ENCODE results near the gene CFAP126.
A peak's percentile ranks its signal among the peaks of the same experiment; 100 is the strongest.
"Not testable (repeated sequence)": the region's sequence is repeated elsewhere in the genome, so short reads cannot be mapped to it uniquely, and the experiment has no call there.

CFAP126 gene

DNA sequence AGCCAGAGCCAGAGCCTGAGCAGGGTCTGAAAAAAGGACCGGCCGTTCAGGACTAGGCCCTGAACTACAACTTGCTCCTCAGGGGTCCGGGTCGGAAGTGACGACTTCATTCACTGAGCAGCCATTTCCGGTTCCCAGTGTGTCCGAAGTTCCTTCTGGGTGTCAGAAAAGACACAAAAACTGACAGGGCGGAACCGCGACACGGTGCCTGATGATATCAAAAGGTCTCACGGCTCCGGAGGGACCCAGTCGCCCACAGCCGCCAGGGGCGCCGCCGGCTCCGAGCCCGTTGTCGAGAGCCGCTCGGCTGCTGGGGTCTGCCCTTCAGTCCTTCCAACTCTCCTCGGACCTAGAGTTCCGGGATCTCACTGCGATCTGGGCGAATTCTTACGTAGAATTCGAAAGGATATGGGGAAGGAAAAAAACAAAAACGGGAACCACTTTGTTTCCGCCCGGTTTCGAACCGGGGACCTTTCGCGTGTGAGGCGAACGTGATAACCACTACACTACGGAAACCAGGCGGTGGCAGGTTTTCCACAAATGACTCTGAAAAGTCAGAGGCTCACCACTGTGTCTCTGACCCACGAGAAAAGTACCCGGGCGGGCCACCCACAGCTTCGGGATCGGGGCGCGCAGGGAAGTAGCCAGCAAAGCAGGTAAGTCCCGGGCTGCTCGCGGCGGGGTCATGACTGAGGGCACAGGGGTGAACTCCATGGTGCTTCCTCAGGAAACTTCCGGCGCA lies 31.8 kb upstream of the CFAP126 start:
- Histone ChIP-seq H3K9me3 (ENCODE audit: control insufficient read depth in 1 of 2, low read length in 2 of 2) (no peaks in the 10 kb centered on the region), H3K4me3 (ENCODE audit: low read depth in 1 of 2, low read length in 2 of 2) (peak overlapping the region; percentile 87 to 95), H3K36me3 (ENCODE audit: control insufficient read depth in 1 of 2, insufficient read depth in 2 of 2, low read length in 2 of 2) (no peaks in the 10 kb centered on the region), H3K27me3 (ENCODE audit: control insufficient read depth in 1 of 2, insufficient read depth in 2 of 2, low read length in 2 of 2) (no peaks in the 10 kb centered on the region), H3K9ac (ENCODE audit: low read depth in 1 of 2, low read length in 2 of 2) (peak overlapping the region; percentile 86 to 98), H3K4me1 (ENCODE audit: control insufficient read depth in 1 of 2, insufficient read depth in 2 of 2, low read length in 2 of 2) (peaks cover 3 to 4% of the 10 kb centered on the region in 2 donors), H3K27ac (ENCODE audit: low read depth, low read length) (peak overlapping the region; percentile 99)

DNA sequence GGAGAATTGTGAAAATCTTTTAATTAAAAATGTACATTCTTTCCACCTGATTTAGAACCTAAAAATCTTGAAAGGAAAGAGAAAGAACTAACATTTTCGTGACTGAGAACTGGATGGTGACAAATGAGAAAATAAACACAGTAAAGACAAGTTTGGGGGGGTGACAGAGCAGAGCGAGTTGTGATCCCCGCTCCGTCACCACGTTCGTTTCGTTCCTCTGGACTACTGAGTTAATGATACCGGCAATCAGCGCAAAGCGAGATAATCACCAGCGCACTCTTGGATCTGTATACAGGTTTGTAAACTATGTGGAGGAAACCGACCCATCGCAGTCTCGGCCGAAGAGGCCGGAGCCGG lies 31.2 kb upstream of the CFAP126 start:
- Histone ChIP-seq H3K36me3 (ENCODE audit: control insufficient read depth in 1 of 2, insufficient read depth in 2 of 2, low read length in 2 of 2) (no peaks in the 10 kb centered on the region), H3K27me3 (ENCODE audit: control insufficient read depth in 1 of 2, insufficient read depth in 2 of 2, low read length in 2 of 2) (no peaks in the 10 kb centered on the region), H3K4me3 (ENCODE audit: low read depth in 1 of 2, low read length in 2 of 2) (peak overlapping the region; percentile 87 to 95), H3K27ac (ENCODE audit: low read depth, low read length) (peak overlapping the region; percentile 99), H3K4me1 (ENCODE audit: control insufficient read depth in 1 of 2, insufficient read depth in 2 of 2, low read length in 2 of 2) (peaks cover 3 to 4% of the 10 kb centered on the region in 2 donors), H3K9me3 (ENCODE audit: control insufficient read depth in 1 of 2, low read length in 2 of 2) (no peaks in the 10 kb centered on the region), H3K9ac (ENCODE audit: low read depth in 1 of 2, low read length in 2 of 2) (peak overlapping the region; percentile 86 to 98)

DNA sequence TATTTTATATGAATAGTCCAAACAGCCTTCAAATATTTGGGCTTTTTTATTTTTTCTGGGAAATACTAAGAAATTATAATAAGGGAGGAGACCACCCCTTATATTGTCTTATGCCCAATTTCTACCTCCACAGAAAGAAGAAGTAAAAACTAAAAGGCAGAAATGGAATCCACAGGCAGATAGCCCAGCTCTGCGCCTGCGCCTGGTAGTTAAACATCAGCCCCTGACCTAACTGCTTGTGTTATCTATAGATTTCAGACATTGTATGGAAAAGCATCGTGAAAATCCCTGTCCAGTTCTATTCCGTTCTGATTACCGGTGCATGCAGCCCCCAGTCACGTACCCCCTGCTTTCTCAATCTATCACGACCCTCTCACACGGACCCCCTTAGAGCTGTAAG lies 29.4 kb upstream of the CFAP126 start:
- H3K36me3 ChIP-seq (ENCODE audit: control insufficient read depth in 1 of 2, insufficient read depth in 2 of 2, low read length in 2 of 2); H3K27me3 ChIP-seq (ENCODE audit: control insufficient read depth in 1 of 2, insufficient read depth in 2 of 2, low read length in 2 of 2); H3K9me3 ChIP-seq (ENCODE audit: control insufficient read depth in 1 of 2, low read length in 2 of 2); H3K27ac ChIP-seq (ENCODE audit: low read depth, low read length); H3K9ac ChIP-seq (ENCODE audit: low read depth in 1 of 2, low read length in 2 of 2); H3K4me1 ChIP-seq (ENCODE audit: control insufficient read depth in 1 of 2, insufficient read depth in 2 of 2, low read length in 2 of 2); H3K4me3 ChIP-seq (ENCODE audit: low read depth in 1 of 2, low read length in 2 of 2): not testable (repeated sequence)

DNA sequence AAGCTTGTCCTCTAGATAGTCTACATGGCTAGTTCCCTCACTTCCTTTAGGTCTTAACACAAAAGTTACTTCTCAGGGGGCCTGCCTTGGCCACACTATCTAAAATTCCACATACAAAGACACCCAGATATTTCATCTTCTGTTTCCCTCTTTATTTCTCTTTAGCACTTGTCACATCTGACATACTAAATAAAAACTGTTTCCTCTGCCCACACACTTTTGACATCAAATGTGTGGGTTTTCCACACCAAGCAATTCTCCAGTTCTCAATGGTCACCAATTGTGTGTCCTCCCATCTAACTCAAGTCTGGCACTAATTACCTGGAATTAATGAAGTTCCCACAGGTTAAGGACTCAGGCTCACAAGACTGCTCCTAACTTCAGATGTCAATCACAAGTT lies 25.5 kb upstream of the CFAP126 start:
- H3K9me3 ChIP-seq (ENCODE audit: control insufficient read depth in 1 of 2, low read length in 2 of 2), result no peaks in the 10 kb centered on the region
- H3K4me3 ChIP-seq (ENCODE audit: low read depth in 1 of 2, low read length in 2 of 2), result no peak overlapping the region
- peaks cover 0 to 4% of the 10 kb centered on the region in 2 donors for H3K4me1 ChIP-seq (ENCODE audit: control insufficient read depth in 1 of 2, insufficient read depth in 2 of 2, low read length in 2 of 2)
- no peak overlapping the region for H3K27ac ChIP-seq (ENCODE audit: low read depth, low read length)
- no peak overlapping the region for H3K9ac ChIP-seq (ENCODE audit: low read depth in 1 of 2, low read length in 2 of 2)
- H3K36me3 ChIP-seq (ENCODE audit: control insufficient read depth in 1 of 2, insufficient read depth in 2 of 2, low read length in 2 of 2), result no peaks in the 10 kb centered on the region
- no peaks in the 10 kb centered on the region for H3K27me3 ChIP-seq (ENCODE audit: control insufficient read depth in 1 of 2, insufficient read depth in 2 of 2, low read length in 2 of 2)

DNA sequence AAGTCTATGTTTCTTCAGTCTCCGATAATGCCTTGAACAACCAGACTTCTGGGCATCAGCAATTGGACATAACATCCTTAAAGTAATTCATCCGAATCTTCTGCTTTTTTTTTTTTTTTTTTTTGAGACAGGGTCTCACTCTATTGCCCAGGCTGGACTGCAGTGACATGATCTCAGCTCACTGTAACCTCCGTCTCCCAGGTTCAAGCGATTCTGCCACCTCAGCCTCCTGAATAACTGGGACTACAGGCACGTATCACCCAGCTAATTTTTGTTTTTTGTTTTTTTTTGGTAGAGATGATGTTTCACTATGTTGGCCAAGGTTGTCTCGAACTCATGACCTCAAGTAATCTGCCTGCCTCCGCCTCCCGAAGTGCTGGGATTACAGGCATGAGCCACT lies 23.9 kb upstream of the CFAP126 start:
- Histone ChIP-seq H3K4me1 (ENCODE audit: control insufficient read depth in 1 of 2, insufficient read depth in 2 of 2, low read length in 2 of 2) (peaks cover 0 to 3% of the 10 kb centered on the region in 2 donors), H3K9me3 (ENCODE audit: control insufficient read depth in 1 of 2, low read length in 2 of 2) (no peaks in the 10 kb centered on the region), H3K9ac (ENCODE audit: low read depth in 1 of 2, low read length in 2 of 2) (no peak overlapping the region), H3K36me3 (ENCODE audit: control insufficient read depth in 1 of 2, insufficient read depth in 2 of 2, low read length in 2 of 2) (no peaks in the 10 kb centered on the region), H3K27me3 (ENCODE audit: control insufficient read depth in 1 of 2, insufficient read depth in 2 of 2, low read length in 2 of 2) (no peaks in the 10 kb centered on the region), H3K27ac (ENCODE audit: low read depth, low read length) (no peak overlapping the region), H3K4me3 (ENCODE audit: low read depth in 1 of 2, low read length in 2 of 2) (no peak overlapping the region)

DNA sequence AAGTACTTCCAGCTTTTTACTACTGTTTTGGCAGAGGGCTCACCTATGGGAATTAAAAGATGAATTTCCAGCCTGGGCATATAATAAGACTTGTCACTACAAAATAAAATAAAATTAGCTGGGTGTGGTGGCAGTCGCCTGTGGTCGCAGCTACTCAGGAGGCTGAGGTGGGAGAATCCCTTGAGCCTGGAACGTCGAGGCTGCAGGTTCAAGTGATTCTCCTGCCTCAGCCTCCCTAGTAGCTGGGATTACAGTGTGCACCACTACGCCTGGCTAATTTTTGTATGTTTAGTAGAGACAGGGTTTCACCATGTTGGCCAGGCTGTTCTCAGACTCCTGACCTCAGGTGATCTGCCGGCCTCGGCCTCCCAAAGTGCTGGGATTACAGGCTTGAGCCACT lies 23.5 kb upstream of the CFAP126 start:
- H3K4me1 ChIP-seq (ENCODE audit: control insufficient read depth in 1 of 2, insufficient read depth in 2 of 2, low read length in 2 of 2); H3K9ac ChIP-seq (ENCODE audit: low read depth in 1 of 2, low read length in 2 of 2); H3K27ac ChIP-seq (ENCODE audit: low read depth, low read length); H3K9me3 ChIP-seq (ENCODE audit: control insufficient read depth in 1 of 2, low read length in 2 of 2); H3K36me3 ChIP-seq (ENCODE audit: control insufficient read depth in 1 of 2, insufficient read depth in 2 of 2, low read length in 2 of 2); H3K27me3 ChIP-seq (ENCODE audit: control insufficient read depth in 1 of 2, insufficient read depth in 2 of 2, low read length in 2 of 2); H3K4me3 ChIP-seq (ENCODE audit: low read depth in 1 of 2, low read length in 2 of 2): not testable (repeated sequence)

DNA sequence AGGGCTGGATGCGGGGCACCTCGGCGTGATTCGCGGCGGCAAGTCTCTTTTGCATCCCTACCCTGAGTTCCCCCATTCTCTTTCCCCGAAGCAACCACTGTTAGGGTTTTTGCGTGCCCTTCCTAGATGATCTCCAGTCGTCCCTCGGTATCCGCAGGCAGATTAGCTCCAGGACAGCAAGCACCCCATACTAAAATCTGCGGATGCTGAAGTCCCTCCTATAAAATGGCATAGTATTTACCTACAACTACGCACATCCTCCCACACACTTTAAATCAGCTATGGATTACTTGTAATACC lies 22.8 kb upstream of the CFAP126 start:
- H3K4me1 ChIP-seq (ENCODE audit: control insufficient read depth in 1 of 2, insufficient read depth in 2 of 2, low read length in 2 of 2), result peaks cover 0 to 3% of the 10 kb centered on the region in 2 donors
- H3K36me3 ChIP-seq (ENCODE audit: control insufficient read depth in 1 of 2, insufficient read depth in 2 of 2, low read length in 2 of 2), result no peaks in the 10 kb centered on the region
- no peaks in the 10 kb centered on the region for H3K27me3 ChIP-seq (ENCODE audit: control insufficient read depth in 1 of 2, insufficient read depth in 2 of 2, low read length in 2 of 2)
- no peaks in the 10 kb centered on the region for H3K9me3 ChIP-seq (ENCODE audit: control insufficient read depth in 1 of 2, low read length in 2 of 2)
- H3K9ac ChIP-seq (ENCODE audit: low read depth in 1 of 2, low read length in 2 of 2), result peak overlapping the region; percentile 82 to 87
- H3K4me3 ChIP-seq (ENCODE audit: low read depth in 1 of 2, low read length in 2 of 2), result peak overlapping the region; percentile 72 to 75
- peak overlapping the region; percentile 53 for H3K27ac ChIP-seq (ENCODE audit: low read depth, low read length)

DNA sequence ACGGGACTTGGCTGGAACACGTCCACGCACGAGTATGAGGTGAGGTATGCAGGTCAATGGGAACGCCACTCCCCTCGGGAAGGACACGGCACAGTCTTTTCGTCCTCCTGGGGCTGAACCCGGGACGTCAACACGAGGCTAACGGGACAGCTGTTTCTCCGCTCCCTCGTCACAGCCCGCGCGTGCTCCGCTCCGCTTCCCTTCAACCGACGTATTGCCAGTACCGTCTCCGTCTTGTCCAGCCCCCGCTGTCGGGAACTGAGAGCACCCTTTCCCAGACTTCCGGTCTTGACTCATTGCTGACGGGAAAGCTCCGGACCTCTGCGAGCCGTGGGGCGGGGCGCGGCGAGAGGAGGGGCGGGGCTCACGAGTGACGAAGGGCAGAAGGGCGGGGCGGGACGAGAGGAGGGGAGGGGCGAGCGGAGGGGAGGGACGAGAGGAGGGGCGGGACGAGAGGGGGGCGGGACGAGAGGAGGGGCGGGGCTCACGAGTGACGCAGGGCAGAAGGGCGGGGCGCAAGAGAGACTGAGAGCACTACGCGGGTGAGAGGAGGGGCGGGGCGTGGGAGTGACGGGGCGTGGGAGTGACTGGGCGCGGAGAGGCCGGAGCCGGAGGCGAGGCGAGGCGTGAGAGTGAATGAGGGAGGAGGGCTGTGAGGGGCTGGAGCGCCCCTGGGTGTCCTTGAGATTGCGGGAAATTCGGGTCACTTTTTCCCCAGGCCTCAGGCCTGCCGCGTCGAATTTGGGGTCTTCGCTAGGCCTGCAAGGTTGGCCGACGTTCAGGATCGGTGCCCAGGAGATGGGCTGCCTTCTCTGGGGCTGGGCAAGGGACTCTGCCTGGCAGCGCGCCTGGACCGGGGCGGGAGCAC lies 22.2 kb upstream of the CFAP126 start:
- H3K9me3 ChIP-seq (ENCODE audit: control insufficient read depth in 1 of 2, low read length in 2 of 2), result no peaks in the 10 kb centered on the region
- H3K9ac ChIP-seq (ENCODE audit: low read depth in 1 of 2, low read length in 2 of 2), result peak overlapping the region; percentile 82 to 100
- H3K4me1 ChIP-seq (ENCODE audit: control insufficient read depth in 1 of 2, insufficient read depth in 2 of 2, low read length in 2 of 2), result peaks cover 0 to 3% of the 10 kb centered on the region in 2 donors
- no peaks in the 10 kb centered on the region for H3K27me3 ChIP-seq (ENCODE audit: control insufficient read depth in 1 of 2, insufficient read depth in 2 of 2, low read length in 2 of 2)
- H3K36me3 ChIP-seq (ENCODE audit: control insufficient read depth in 1 of 2, insufficient read depth in 2 of 2, low read length in 2 of 2), result no peaks in the 10 kb centered on the region
- peak overlapping the region; percentile 92 for H3K27ac ChIP-seq (ENCODE audit: low read depth, low read length)
- peak overlapping the region; percentile 78 to 98 for H3K4me3 ChIP-seq (ENCODE audit: low read depth in 1 of 2, low read length in 2 of 2)

DNA sequence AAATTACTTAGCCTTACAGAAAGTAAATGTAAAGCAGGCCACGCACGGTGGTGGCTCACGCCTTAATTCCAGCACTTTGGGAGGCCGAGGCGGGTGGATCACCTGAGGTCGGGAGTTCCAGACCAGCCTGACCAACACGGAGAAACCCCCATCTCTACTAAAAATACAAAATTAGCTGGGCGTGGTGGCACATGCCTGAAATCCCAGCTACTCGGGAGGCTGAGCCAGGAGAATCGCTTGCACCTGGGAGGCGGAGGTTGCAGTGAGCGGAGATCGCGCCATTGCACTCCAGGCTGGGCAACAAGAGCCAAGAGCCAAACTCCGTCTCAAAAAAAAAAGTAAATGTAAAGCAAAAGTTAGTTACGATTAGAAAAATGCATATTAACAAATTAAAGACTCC lies 21.5 kb upstream of the CFAP126 start:
- not testable (repeated sequence) for H3K9me3 ChIP-seq (ENCODE audit: control insufficient read depth in 1 of 2, low read length in 2 of 2); H3K36me3 ChIP-seq (ENCODE audit: control insufficient read depth in 1 of 2, insufficient read depth in 2 of 2, low read length in 2 of 2); H3K27me3 ChIP-seq (ENCODE audit: control insufficient read depth in 1 of 2, insufficient read depth in 2 of 2, low read length in 2 of 2); H3K4me1 ChIP-seq (ENCODE audit: control insufficient read depth in 1 of 2, insufficient read depth in 2 of 2, low read length in 2 of 2)
- peak overlapping the region; percentile 78 to 98 for H3K4me3 ChIP-seq (ENCODE audit: low read depth in 1 of 2, low read length in 2 of 2)
- H3K9ac ChIP-seq (ENCODE audit: low read depth in 1 of 2, low read length in 2 of 2), result peak overlapping the region; percentile 72 to 100
- peak overlapping the region; percentile 92 for H3K27ac ChIP-seq (ENCODE audit: low read depth, low read length)

DNA sequence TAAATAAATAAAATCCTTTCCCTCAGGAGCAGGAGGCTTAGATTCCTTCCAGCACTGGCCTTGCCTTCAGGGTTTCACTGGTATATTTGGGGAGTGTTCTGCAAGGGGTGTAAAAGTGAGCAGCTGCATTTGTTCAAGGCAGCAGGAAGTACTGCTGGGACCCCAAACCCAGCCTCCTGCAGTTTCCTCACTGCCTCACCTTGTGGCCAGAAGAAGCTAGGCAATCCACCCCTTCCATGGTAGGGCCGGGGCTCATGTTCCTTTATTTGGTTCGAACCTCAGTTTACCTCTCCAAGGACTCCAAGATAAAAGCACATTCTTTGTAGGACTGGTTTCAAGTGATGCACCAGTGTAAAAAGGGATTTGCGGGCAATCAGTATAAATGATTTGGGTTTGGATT lies 21.0 kb upstream of the CFAP126 start:
- Histone ChIP-seq H3K9me3 (ENCODE audit: control insufficient read depth in 1 of 2, low read length in 2 of 2) (no peaks in the 10 kb centered on the region), H3K4me1 (ENCODE audit: control insufficient read depth in 1 of 2, insufficient read depth in 2 of 2, low read length in 2 of 2) (peaks cover 0 to 3% of the 10 kb centered on the region in 2 donors), H3K27ac (ENCODE audit: low read depth, low read length) (no peak overlapping the region), H3K27me3 (ENCODE audit: control insufficient read depth in 1 of 2, insufficient read depth in 2 of 2, low read length in 2 of 2) (no peaks in the 10 kb centered on the region), H3K9ac (ENCODE audit: low read depth in 1 of 2, low read length in 2 of 2) (no peak overlapping the region), H3K4me3 (ENCODE audit: low read depth in 1 of 2, low read length in 2 of 2) (no peak overlapping the region), H3K36me3 (ENCODE audit: control insufficient read depth in 1 of 2, insufficient read depth in 2 of 2, low read length in 2 of 2) (no peaks in the 10 kb centered on the region)

All from duodenal mucosa (tissue), 2 donors.